Natural killer cell treated with Interleukin-12 subunit alpha and Interleukin-12 subunit beta and Interleukin-15 and Interleukin-18, amount 100 ng/mL, for 72 hours (primary cell): ENCODE measurements around the gene NUP93. TPM values are rescaled to one million over a fixed set of nuclear protein-coding genes. Genes with fewer than 3 reads are reported as not detected.
"Not testable (repeated sequence)": the region's sequence is repeated elsewhere in the genome, so short reads cannot be mapped to it uniquely, and the experiment has no call there.

Experiments used
- ATAC-seq, 2 donors: fragments of 150-1000 bp; cut with Tn5 transposase in 1 of 2; sonication (Bioruptor Pico), chemical (Tn5 transposase) in 1 of 2; 2 replicates each; pipeline ENCODE4 v1.10.0; 2021
- DNase-seq: peaks from one replicate; pipeline ENCODE4 v3.0.0; 2022; ENCODE audit warnings: low spot score
- H3K27ac Mint-ChIP-seq, 2 donors: 1 replicate in 1 of 2; 2 replicates in 1 of 2; pipeline ENCODE4 v1.8.0; 2022; ENCODE audit warnings: mixed read lengths in 2 of 2, mild to moderate bottlenecking in 1 of 2, moderate library complexity in 1 of 2
- H3K27me3 Mint-ChIP-seq, 2 donors: 1 replicate in 1 of 2; 2 replicates in 1 of 2; pipeline ENCODE4 v1.8.0; 2022; ENCODE audit warnings: mixed read lengths in 2 of 2
- H3K36me3 Mint-ChIP-seq: one replicate; pipeline ENCODE4 v1.8.0; 2022; ENCODE audit warnings: mixed read lengths
- H3K4me1 Mint-ChIP-seq, 2 donors: 1 replicate in 1 of 2; 2 replicates in 1 of 2; pipeline ENCODE4 v1.8.0; 2022; ENCODE audit warnings: low read depth in 2 of 2, mixed read lengths in 2 of 2, mild to moderate bottlenecking in 1 of 2
- H3K4me3 Mint-ChIP-seq: one replicate; pipeline ENCODE4 v1.8.0; 2022; ENCODE audit warnings: mixed read lengths
- H3K9me3 Mint-ChIP-seq: 2 replicates; pipeline ENCODE4 v1.8.0; 2022; ENCODE audit warnings: mixed read lengths
- total RNA-seq, 2 donors: library from RNA; stranded (reverse); gene quantifications; one replicate each; pipeline ENCODE4 v1.2.3, GENCODE V29; 2022

The NUP93 gene
- total RNA-seq, 2 donors from 2014 or later, result 111 to 171 TPM

GRCh38 chr16:56864960-56865359, 135.0 kb downstream of the NUP93 start, which contains the start of gene SLC12A3:
Gene SLC12A3, plus strand, starts transcription at chr16:56865207. Its CDS starts 29 bp downstream, at chr16:56865236.
- no peak for ATAC-seq

GRCh38 chr16:56865394-56866062, 135.6 kb downstream of the NUP93 start:
- no peak overlapping the region for H3K4me3 Mint-ChIP-seq
- no peak for ATAC-seq
- H3K9me3 Mint-ChIP-seq, result no peaks in the 10 kb centered on the region
- H3K27me3 Mint-ChIP-seq, result peaks cover 0 to 2% of the 10 kb centered on the region in 2 donors
- no peak for DNase-seq
- no peaks in the 10 kb centered on the region for H3K36me3 Mint-ChIP-seq
- H3K27ac Mint-ChIP-seq, result peak overlapping the region in 1 of 2 donors; percentile 66
- H3K4me1 Mint-ChIP-seq, result peaks cover 33 to 42% of the 10 kb centered on the region in 2 donors

More at GRCh38 chr16:56864960-56865359, 135.0 kb downstream of the NUP93 start, which contains the start of gene SLC12A3:
- no peaks in the 10 kb centered on the region for H3K9me3 Mint-ChIP-seq
- peak within 1 kb of the TSS in 1 of 2 donors; percentile 66 for H3K27ac Mint-ChIP-seq
- DNase-seq, result no peak
- no peaks in the 10 kb centered on the region for H3K36me3 Mint-ChIP-seq
- peaks cover 39 to 48% of the 10 kb centered on the region in 2 donors for H3K4me1 Mint-ChIP-seq
- H3K27me3 Mint-ChIP-seq, result peaks cover 0 to 2% of the 10 kb centered on the region in 2 donors
- no peak within 1 kb of the TSS for H3K4me3 Mint-ChIP-seq

GRCh38 chr16:56866955-56867830, 137.3 kb downstream of the NUP93 start:
- Mint-ChIP-seq H3K27me3 (peaks cover 0 to 2% of the 10 kb centered on the region in 2 donors), H3K9me3 (no peaks in the 10 kb centered on the region), H3K27ac (peak overlapping the region; percentile 25 to 31), H3K36me3 (no peaks in the 10 kb centered on the region), H3K4me3 (no peak overlapping the region), H3K4me1 (peaks cover 19 to 27% of the 10 kb centered on the region in 2 donors)
- no peak for DNase-seq
- no peak for ATAC-seq

- Mint-ChIP-seq H3K4me1 (peaks cover 9 to 18% of the 10 kb centered on the region in 2 donors), H3K9me3 (no peaks in the 10 kb centered on the region), H3K27ac (no peak overlapping the region), H3K36me3 (no peaks in the 10 kb centered on the region), H3K27me3 (peaks cover 0 to 2% of the 10 kb centered on the region in 2 donors), H3K4me3 (no peak overlapping the region)
- DNase-seq, result no peak
- no peak for ATAC-seq
Observed at GRCh38 chr16:56868175-56868574, 138.2 kb downstream of the NUP93 start.

- DNase-seq, result not testable (repeated sequence)
Observed at GRCh38 chr16:56868766-56869165, 138.8 kb downstream of the NUP93 start.

GRCh38 chr16:56869513-56870275, 139.8 kb downstream of the NUP93 start:
- peaks cover 0 to 2% of the 10 kb centered on the region in 2 donors for H3K27me3 Mint-ChIP-seq
- no peaks in the 10 kb centered on the region for H3K36me3 Mint-ChIP-seq
- peaks cover 5 to 9% of the 10 kb centered on the region in 2 donors for H3K4me1 Mint-ChIP-seq
- no peaks in the 10 kb centered on the region for H3K9me3 Mint-ChIP-seq
- H3K27ac Mint-ChIP-seq, result no peak overlapping the region
- no peak for DNase-seq
- no peak overlapping the region for H3K4me3 Mint-ChIP-seq
- peak in 1 of 2 donors; percentile 63 for ATAC-seq

More at GRCh38 chr16:56868766-56869165, 138.8 kb downstream of the NUP93 start:
- H3K36me3 Mint-ChIP-seq, ATAC-seq, H3K4me3 Mint-ChIP-seq, H3K27me3 Mint-ChIP-seq, H3K9me3 Mint-ChIP-seq, H3K27ac Mint-ChIP-seq: not testable (repeated sequence)
- peaks cover 5 to 12% of the 10 kb centered on the region in 2 donors for H3K4me1 Mint-ChIP-seq

GRCh38 chr16:56870276-56870888, 140.5 kb downstream of the NUP93 start:
- Mint-ChIP-seq H3K4me3 (no peak overlapping the region), H3K27me3 (peaks cover 0 to under 1% of the 10 kb centered on the region in 2 donors), H3K27ac (no peak overlapping the region), H3K36me3 (no peaks in the 10 kb centered on the region), H3K4me1 (peaks cover 5 to 8% of the 10 kb centered on the region in 2 donors), H3K9me3 (no peaks in the 10 kb centered on the region)
- no peak for ATAC-seq
- DNase-seq, result no peak

GRCh38 chr16:56871172-56871593, 141.3 kb downstream of the NUP93 start:
- Mint-ChIP-seq H3K4me1 (peaks cover 5 to 8% of the 10 kb centered on the region in 2 donors), H3K36me3 (no peaks in the 10 kb centered on the region), H3K27me3 (no peaks in the 10 kb centered on the region), H3K27ac (no peak overlapping the region), H3K4me3 (no peak overlapping the region), H3K9me3 (no peaks in the 10 kb centered on the region)
- ATAC-seq (no peak), DNase-seq (no peak)

GRCh38 chr16:56872863-56873391, 143.0 kb downstream of the NUP93 start:
- H3K27me3 Mint-ChIP-seq, result no peaks in the 10 kb centered on the region
- DNase-seq, result no peak
- no peak for ATAC-seq
- H3K36me3 Mint-ChIP-seq, result no peaks in the 10 kb centered on the region
- no peak overlapping the region for H3K4me3 Mint-ChIP-seq
- no peaks in the 10 kb centered on the region for H3K9me3 Mint-ChIP-seq
- no peaks in the 10 kb centered on the region for H3K4me1 Mint-ChIP-seq
- peak overlapping the region in 1 of 2 donors; percentile 10 for H3K27ac Mint-ChIP-seq

- Mint-ChIP-seq H3K9me3 (no peaks in the 10 kb centered on the region), H3K4me1 (no peaks in the 10 kb centered on the region), H3K4me3 (no peak overlapping the region), H3K27ac (no peak overlapping the region), H3K36me3 (no peaks in the 10 kb centered on the region), H3K27me3 (no peaks in the 10 kb centered on the region)
- DNase-seq (no peak), ATAC-seq (no peak)
Observed at GRCh38 chr16:56874800-56875199, 144.9 kb downstream of the NUP93 start.

- Mint-ChIP-seq H3K36me3 (no peaks in the 10 kb centered on the region), H3K4me3 (no peak overlapping the region), H3K27ac (no peak overlapping the region), H3K4me1 (no peaks in the 10 kb centered on the region), H3K9me3 (no peaks in the 10 kb centered on the region), H3K27me3 (no peaks in the 10 kb centered on the region)
- DNase-seq, result no peak
- ATAC-seq, result no peak
Observed at GRCh38 chr16:56876048-56876447, 146.1 kb downstream of the NUP93 start.

- ATAC-seq, result no peak
- H3K36me3 Mint-ChIP-seq, result no peaks in the 10 kb centered on the region
- no peak overlapping the region for H3K4me3 Mint-ChIP-seq
- H3K27me3 Mint-ChIP-seq, result no peaks in the 10 kb centered on the region
- no peaks in the 10 kb centered on the region for H3K4me1 Mint-ChIP-seq
- DNase-seq, result no peak
- H3K27ac Mint-ChIP-seq, result no peak overlapping the region
- no peaks in the 10 kb centered on the region for H3K9me3 Mint-ChIP-seq
Observed at GRCh38 chr16:56877486-56878182, 147.7 kb downstream of the NUP93 start.
